GM04503 (cell line): ENCODE measurements around the gene BHLHE40.
"Not testable (repeated sequence)": the region's sequence is repeated elsewhere in the genome, so short reads cannot be mapped to it uniquely, and the experiment has no call there.

ENCODE experiments used
- DNase-seq: peaks from one replicate; pipeline ENCODE4 v3.0.0-alpha.2; 2012; ENCODE audit warnings: low read depth

BHLHE40 gene

DNA sequence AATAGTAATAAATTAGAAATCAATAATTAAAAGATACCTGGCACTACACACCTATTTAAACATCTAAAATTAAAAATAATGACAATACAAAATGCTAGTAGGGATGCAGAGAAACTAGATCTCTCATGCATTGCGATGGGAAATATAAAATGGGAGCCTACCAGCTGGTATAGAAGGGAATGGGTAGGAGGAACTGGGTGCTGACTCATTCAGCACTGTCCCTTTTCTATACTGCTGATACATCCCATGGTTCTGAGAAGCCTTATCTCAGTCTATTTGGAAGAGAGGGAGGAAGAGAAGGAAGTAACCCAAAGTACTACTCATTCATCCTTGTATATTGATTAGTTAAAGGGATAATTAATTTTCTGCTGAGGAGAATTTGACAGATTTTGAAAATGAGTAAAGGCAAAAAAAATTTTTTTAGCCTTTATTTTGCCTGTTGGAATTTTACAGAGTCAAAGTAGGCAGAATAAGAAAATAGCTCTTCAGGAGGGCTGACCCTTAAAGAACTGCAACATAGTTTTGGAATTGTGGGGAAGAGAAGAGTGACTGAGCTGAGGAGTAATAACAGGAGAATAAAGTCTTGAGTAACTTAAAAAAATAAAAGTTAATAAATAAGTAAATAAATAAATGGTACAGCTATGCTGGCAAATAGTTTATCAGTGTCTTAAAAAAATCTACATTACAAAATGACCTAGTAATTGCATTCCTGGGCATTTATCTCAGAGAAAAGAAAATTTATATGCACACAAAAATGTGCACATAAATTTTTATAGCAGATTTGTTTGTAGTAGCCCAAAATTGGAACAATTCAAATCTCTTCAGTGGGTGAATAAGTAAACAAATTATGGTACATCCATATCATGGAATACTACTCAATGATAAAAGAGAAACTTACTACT, 15.3 kb upstream of the BHLHE40 start:
- no peak for DNase-seq

DNA sequence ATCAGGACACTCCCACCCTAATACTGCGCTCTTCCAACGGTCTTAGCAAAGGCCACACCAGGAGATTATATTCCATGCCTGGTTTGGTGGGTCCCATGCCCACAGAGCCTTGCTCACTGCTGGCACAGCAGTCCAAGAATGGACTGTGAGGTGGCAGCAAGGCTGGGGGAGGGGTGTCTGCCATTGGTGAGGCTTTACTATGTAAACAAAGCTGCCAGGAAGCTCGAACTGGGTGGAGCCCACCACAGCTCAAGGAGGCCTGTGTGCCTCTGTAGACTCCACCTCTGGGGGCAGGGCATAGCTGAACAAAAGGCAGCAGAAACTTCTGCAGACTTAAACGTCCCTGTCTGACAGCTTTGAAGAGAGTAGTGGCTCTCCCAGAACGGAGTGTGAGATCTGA, 13.2 kb upstream of the BHLHE40 start:
- DNase-seq: not testable (repeated sequence)

DNA sequence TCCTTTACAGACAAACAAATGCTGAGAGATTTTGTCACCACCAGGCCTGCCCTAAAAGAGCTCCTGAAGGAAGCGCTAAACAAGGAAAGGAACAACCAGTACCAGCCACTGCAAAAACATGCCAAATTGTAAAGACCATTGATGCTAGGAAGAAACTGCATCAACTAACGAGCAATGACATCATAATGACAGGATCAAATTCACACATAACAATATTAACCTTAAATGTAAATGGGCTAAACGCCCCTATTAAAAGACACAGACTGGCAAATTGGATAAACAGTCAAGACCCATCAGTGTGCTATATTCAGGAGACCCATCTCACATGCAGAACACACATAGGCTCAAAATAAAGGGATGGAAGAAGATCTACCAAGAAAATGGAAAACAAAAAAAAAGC, 11.6 kb upstream of the BHLHE40 start:
- DNase-seq: not testable (repeated sequence)

DNA sequence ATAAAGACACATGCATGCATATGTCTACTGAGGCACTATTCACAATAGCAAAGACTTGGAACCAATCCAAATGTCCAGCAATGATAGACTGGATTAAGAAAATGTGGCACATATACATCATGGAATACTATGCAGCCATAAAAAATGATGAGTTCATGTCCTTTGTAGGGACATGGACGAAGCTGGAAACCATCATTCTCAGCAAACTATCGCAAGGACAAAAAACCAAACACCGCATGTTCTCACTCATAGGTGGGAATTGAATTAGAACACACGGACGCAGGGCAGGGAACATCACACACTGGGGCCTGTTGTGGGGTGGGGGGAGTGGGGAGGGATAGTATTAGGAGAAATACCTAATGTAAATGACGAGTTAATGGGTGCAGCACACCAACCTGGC, 7.8 kb upstream of the BHLHE40 start:
- DNase-seq: not testable (repeated sequence)

DNA sequence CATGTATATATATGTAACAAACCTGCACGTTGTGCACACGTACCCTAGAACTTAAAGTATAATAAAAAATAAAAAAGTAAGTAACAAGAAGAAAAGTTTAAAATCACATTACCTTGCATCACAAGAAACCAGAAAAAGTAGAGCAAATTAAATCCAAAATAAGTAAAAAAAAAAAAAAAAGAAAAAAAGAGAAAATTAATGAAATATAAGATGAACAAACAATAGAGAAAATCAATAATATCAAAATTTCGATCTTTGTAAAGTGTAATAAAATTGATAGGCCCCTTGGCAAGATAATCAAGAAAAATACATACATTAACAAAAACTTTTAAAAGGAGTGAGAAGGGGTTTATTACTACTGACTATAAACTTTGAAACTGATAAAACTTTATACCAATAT, 7.4 kb upstream of the BHLHE40 start:
- DNase-seq: no peak

DNA sequence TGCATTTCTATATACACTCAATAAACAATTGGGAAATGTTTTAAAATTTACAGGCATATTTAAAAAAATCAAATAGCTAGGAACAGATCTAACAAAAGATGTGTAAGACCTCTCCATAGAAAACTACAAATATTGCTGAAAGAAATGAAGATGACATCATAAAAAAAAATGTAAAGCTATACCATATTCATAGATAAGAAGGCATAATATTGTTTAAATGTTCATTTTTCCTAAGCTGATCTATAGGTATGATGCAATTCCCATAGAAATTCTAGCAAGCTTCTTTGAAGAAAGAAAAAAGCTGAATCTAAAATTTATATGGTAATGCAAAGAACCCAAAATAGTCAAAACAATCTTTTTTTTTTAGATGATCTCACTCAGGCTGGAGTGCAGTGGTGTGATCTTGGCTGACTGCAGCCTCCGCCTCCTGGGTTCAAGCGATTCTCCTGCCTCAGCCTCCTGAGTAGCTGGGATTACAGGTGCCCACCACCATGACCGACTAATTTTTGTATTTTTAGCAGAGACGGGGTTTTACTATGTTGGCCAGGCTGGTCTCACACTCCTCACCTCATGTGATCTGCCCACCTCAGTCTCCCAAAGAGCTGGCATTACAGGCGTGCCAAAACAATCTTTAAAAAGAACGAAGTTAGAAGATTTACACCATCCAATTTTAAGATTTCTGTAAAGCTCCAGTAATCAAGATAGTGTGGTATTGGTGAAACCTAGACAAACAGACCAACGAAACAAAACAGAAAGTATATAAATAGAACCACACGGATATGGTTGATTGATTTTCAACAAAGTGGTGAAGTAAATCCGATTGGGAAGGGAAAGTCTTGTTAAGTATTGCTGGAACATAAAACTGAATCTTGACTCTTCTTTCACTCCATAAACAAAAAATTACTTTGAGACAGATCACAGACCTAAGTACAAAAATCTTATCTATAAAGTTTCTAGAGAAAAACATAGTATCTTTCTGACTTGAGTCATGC, 6.3 kb upstream of the BHLHE40 start:
- DNase-seq: no peak

DNA sequence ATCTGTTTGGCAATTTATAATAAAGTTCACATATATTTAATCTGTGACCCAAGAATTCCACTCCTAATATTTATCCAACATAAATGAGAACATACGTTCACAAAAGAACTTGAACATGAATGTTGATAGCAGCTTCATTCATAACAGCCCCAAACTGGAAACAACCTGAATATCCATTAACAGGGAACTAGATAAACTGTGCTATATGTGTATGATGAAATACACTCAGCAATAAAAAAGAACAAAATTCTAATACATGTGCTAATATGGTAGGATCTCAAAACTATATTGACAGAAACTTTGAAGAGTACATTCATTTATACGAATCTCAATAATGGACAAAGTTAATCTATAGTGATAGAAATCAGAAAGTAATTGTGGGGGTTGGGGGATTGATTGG, 5.1 kb upstream of the BHLHE40 start:
- no peak for DNase-seq

DNA sequence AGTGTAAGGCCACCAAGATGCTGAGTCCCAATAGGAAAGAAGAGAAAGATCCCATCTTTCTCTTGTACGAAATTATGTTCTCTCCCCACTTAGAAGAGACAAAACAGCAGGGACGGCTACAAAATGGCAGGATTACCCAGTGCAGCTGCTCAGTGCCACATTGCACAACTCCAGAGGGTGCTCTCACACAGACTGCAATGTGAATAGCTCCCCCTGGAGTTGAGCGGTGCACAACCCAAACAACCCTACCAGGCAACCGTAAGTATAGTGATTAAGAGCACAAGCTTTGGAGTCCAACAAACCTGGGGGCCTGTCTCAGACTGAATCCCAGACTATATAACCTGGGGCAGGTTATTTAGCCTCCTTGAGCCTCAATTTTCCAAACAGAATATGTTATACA, 3.1 kb upstream of the BHLHE40 start:
- DNase-seq: no peak

DNA sequence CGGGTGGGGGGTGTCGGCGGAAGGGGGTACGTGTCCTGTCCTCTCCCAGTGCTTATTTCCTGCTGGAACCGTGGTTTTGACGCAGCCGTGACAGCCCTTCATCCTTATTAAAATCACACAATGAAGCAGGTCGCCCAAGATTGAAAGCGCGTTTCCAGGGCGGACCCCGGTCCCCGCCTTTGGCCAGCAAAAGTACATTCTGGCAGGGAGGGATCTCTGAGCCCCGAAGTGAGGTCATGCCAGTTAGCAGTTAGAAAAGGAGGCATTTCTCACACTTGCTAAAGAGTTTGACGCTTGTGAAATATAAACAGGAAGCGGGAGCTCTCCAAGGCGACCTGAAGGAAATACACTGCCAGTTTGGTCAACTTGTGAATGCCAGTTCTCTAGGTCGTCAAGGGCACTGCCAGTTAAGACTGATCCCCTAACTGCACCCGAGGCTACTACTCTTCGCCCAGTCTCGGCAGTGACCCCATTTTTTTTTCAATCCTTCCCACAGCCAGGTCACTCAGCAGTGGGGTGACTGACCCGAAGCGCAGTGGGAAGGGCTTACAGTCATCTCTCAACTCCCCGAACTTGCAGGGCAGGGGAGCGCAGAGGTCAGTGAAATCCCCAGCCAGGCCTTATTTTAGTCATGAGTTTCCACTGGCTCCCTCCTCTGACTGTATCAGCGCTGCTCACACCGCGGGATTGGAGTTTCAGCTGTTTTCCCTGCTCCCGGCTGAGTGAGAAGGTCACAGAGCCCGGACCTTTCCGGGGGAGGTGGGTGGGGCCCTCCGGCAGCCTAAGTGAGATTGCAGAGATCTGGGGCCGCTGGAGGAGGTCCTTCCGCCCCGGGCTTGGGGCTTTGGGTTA, 2.0 kb upstream of the BHLHE40 start:
- DNase-seq: peak; percentile 51

DNA sequence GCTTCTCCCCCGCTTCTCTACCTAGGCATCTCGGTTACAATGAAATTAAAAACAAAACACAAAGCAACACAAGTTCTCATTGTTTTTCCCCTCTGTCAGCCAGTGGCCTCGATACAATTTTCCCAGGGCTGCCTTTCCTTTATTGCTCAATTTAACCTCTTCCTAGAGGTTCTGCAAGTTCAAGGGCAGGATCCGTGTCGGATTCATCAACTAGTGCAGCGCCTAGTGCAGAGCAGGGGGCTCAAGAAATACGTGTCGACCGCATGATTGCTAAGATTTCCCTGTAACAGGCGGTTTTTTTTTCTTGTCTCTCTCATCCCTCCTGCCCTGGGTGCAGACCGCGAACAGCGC, 1.4 kb upstream of the BHLHE40 start:
- DNase-seq: no peak

DNA sequence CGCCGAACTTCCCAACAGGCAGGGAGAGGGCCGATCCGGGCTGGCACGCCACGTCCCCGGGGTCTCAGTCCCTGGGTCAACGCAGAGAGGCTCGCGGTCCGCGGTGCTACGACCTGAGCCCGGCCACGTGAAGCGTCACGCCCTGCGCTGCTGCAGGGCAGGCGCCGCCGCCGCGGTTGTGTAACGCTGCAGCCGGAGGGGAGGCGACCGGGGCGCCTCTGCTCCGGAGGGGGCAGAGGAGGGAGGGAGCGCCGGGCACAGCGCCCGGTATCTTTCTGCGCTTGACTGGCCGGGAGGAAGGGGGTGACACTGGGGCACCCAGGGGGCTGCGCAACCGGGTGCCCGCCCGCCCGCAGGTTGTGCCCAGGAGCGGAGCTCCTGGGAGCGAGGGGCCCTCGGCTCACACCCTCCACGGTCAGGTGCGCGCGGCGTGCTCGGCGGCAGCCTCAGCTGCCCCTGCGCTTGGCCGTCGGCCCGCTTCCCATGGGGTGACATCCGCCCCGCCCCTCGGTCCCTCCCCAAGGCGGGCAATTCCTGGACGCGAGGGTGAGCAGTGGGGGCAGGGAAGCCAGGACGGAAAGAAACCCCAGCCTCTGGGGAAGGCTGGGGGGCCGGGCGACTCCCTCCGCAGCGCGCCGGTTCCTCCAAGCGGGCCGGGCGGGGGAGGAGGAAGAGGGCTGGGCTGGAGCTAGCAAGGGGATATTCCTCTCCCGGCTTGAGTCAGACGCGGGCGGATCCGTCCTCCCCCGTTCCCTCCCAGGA, 852 bp upstream of the BHLHE40 start:
- DNase-seq: peak; percentile 80

DNA sequence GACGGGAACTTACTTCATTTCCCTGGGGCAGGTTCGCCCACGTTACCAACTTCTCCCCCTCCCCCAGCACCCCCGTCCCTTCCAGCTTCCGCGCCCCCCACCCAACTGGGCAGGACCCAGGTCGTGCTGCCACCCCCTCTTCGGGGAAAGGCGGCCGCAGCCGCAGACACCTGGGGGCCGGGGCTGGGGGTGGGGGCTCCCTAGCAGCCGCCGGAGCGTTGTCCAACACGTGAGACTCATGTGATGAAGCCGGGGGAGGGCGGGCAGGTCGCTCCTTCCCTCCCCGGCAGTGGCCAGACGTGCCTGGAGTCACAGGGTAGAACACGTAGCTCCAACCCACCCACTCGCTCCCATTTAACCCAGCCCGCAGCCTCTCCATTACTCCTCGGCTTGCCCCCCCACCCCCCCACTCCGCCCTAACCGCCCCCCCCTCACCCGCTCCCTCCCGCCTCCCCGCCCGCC, 240 bp upstream of the BHLHE40 start:
- peak; percentile 68 for DNase-seq

DNA sequence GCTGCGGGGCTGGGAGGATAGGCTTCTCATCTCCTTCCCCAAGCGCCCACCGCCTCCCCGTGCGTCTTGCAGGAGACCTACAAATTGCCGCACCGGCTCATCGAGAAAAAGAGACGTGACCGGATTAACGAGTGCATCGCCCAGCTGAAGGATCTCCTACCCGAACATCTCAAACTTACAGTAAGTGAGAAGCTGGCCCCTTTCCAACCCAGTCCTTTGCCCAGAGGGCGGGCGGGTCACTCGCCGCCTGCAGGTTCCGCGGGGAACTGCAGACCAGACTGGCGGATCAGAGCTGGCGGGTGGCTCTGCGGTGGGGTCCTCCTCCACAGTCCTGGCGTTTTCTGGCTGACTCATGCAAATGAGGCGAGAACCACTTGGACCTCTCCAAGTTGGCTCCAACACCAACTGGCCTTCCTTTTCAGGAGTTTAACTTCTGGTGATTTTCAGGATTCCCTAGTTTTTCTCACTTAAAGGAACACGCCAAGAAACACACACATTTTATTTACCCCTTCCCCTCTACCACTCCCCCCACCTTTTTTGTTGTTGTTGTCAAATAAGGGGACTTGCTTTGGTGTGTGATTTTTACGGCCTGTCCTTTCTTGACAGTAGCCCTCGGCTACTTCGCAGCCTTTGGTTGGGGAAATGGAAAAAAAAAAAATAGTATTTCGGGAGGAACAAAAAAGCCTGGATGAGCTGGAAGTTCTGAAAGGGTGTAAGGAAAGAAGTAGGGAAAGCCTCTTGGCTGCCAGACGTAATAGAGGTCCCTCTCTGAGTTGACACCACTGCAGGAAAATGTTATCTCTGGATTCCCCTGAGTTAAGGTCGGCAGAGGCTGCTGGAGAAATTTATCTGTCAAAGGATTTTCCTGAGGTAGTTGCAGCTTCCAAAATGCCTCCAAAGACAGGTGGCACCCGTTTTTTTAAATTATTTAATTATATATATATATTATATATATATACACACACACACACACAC, 1.3 kb downstream of the BHLHE40 start:
- DNase-seq: peak; percentile 70

DNA sequence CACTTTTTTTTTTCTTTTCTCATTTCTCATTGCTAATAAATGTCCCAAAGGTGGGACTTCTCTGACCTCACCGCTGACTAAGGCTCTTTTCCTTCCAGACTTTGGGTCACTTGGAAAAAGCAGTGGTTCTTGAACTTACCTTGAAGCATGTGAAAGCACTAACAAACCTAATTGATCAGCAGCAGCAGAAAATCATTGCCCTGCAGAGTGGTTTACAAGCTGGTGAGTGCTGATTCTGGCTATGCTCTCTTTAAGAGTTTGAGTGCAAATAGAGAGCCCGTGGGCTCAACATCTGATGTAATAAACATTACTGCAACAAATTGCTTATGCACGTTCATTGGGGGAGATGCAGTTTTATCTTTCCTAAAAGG, 2.0 kb downstream of the BHLHE40 start:
- DNase-seq: no peak

DNA sequence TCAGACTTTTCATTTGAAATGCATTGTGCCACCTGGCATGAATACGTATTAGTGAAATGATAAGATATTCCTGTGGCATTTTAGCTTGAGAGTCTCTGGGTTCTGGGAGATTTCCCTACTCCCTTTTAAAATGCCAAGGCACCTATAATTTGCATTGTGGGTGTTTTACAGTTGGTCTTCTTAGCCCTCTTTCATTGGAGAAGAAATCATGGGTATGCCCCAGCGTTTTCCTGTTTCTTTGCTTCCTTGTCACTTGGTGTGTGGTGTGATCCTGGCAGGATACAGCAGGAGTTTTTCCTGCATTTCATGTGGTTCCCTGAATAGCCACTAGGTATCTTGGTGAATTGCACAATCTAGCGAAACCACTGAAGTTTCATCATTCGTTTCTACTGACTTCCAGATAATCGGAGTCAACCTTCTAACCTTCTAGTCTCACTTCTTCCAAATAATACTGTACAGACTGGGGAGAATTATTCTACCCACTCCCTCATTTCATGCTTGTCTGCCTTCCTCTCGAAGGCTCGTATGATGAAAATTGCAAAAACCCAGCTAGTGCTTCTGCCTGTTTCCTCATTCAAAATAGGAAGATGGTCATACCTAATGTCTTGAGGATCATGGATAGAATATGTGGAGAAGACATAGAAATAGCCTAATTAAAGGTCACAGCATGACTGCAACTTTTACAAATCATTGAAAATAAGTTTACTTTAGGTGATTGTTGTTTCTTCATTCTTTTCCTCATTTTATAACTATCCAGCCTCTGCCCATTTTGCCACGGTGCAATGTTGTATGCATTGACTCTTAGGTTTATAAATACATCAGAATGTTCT, 2.6 kb downstream of the BHLHE40 start:
- no peak for DNase-seq

DNA sequence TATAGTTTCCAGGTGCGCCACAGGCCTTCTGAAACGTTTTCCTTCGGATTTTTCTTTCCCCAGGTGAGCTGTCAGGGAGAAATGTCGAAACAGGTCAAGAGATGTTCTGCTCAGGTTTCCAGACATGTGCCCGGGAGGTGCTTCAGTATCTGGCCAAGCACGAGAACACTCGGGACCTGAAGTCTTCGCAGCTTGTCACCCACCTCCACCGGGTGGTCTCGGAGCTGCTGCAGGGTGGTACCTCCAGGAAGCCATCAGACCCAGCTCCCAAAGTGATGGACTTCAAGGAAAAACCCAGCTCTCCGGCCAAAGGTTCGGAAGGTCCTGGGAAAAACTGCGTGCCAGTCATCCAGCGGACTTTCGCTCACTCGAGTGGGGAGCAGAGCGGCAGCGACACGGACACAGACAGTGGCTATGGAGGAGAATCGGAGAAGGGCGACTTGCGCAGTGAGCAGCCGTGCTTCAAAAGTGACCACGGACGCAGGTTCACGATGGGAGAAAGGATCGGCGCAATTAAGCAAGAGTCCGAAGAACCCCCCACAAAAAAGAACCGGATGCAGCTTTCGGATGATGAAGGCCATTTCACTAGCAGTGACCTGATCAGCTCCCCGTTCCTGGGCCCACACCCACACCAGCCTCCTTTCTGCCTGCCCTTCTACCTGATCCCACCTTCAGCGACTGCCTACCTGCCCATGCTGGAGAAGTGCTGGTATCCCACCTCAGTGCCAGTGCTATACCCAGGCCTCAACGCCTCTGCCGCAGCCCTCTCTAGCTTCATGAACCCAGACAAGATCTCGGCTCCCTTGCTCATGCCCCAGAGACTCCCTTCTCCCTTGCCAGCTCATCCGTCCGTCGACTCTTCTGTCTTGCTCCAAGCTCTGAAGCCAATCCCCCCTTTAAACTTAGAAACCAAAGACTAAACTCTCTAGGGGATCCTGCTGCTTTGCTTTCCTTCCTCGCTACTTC, 3.8 kb downstream of the BHLHE40 start:
- DNase-seq: no peak

DNA sequence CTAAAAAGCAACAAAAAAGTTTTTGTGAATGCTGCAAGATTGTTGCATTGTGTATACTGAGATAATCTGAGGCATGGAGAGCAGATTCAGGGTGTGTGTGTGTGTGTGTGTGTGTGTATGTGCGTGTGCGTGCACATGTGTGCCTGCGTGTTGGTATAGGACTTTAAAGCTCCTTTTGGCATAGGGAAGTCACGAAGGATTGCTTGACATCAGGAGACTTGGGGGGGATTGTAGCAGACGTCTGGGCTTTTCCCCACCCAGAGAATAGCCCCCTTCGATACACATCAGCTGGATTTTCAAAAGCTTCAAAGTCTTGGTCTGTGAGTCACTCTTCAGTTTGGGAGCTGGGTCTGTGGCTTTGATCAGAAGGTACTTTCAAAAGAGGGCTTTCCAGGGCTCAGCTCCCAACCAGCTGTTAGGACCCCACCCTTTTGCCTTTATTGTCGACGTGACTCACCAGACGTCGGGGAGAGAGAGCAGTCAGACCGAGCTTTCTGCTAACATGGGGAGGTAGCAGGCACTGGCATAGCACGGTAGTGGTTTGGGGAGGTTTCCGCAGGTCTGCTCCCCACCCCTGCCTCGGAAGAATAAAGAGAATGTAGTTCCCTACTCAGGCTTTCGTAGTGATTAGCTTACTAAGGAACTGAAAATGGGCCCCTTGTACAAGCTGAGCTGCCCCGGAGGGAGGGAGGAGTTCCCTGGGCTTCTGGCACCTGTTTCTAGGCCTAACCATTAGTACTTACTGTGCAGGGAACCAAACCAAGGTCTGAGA, 4.7 kb downstream of the BHLHE40 start:
- no peak for DNase-seq
